Endothelial cell (in vitro differentiated cells): Measurements from ENCODE around the gene BHLHA15. TPM values are rescaled to one million over a fixed set of nuclear protein-coding genes. Genes with fewer than 3 reads are reported as not detected.

Source experiments
- DNase-seq: peaks from one replicate; pipeline ENCODE4 v3.0.0; 2021; ENCODE audit warnings: low spot score
- H3K27ac Mint-ChIP-seq: one replicate; pipeline ENCODE4 v1.8.0; 2021; ENCODE audit warnings: mixed read lengths, inconsistent platforms; ENCODE audit not compliant: unreplicated experiment
- H3K27me3 Mint-ChIP-seq: one replicate; pipeline ENCODE4 v1.8.0; 2021; ENCODE audit warnings: mild to moderate bottlenecking, moderate library complexity, mixed read lengths, inconsistent platforms; ENCODE audit not compliant: unreplicated experiment
- H3K36me3 Mint-ChIP-seq: one replicate; pipeline ENCODE4 v1.8.0; 2021; ENCODE audit warnings: mild to moderate bottlenecking, low read depth, mixed read lengths, inconsistent platforms; ENCODE audit not compliant: unreplicated experiment
- H3K4me1 Mint-ChIP-seq: one replicate; pipeline ENCODE4 v1.8.0; 2021; ENCODE audit warnings: mild to moderate bottlenecking, mixed read lengths, inconsistent platforms; ENCODE audit not compliant: unreplicated experiment
- H3K4me3 Mint-ChIP-seq: one replicate; pipeline ENCODE4 v1.8.0; 2021; ENCODE audit warnings: mild to moderate bottlenecking, mixed read lengths, inconsistent platforms; ENCODE audit not compliant: unreplicated experiment
- H3K9me3 Mint-ChIP-seq: one replicate; pipeline ENCODE4 v1.8.0; 2021; ENCODE audit warnings: mixed read lengths, inconsistent platforms; ENCODE audit not compliant: unreplicated experiment
- total RNA-seq: library from RNA; stranded (reverse); fragmentation: NEBNext Ultra II Directional; extraction: Animal tissue kit (Norgen Biotek cat#: 25700); gene quantifications from one replicate; pipeline ENCODE4 v1.2.1, GENCODE V29; 2021; ENCODE audit not compliant: unreplicated experiment
- TF ChIP-seq, protein P1 (sequence below): fragments of 200-600 bp; sonication (generic); IDR thresholded peaks from one replicate; pipeline ENCODE4 v1.5.0; 2021; ENCODE audit warnings: antibody characterized with exemption; ENCODE audit not compliant: unreplicated experiment

BHLHA15 gene
- total RNA-seq, 1 donor from 2014 or later, result 1.2 TPM

DNA sequence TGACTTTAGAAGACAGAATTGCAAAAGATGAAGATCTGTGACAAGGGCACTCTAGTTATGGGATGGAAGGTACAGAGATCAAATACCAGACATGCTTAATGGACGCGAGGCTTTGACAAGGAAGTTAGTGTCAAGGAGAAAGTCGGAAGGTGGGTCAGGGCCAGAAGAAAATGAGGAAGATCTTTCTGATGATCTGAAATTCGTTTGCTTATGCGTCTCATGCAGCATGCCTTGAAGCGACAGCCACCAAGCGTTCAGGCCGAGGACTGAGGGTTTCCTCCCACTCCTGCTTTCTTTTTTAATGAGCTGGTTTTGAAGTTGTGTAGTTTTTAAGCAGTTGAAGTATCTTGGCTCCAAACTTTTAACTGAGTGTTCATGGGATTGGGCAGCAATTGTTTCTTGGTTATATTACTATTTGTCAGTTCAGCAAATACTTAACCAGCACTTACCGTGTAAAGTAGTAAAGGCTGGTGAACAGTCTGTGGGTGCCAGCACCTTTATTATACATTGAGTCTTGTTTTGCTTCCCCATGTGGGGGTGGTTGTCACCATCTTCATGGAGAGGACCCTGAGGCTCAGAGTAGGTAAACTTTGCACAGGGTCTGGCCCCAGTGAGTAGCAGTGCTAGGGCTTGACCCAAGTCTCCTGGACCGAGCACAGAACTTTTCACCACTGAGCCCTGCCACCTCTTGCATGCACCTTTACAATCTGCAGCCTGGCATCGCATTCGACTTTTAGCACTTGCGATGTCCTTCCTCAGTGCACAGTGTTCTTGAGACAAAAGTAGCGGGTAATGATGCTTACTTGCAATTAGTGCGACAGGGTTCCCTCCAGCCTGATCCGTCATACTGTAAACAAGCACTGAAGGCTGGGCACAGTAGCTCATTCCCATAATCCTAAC lies 14.3 kb upstream of the BHLHA15 start:
- H3K27ac Mint-ChIP-seq, result no peak overlapping the region

DNA sequence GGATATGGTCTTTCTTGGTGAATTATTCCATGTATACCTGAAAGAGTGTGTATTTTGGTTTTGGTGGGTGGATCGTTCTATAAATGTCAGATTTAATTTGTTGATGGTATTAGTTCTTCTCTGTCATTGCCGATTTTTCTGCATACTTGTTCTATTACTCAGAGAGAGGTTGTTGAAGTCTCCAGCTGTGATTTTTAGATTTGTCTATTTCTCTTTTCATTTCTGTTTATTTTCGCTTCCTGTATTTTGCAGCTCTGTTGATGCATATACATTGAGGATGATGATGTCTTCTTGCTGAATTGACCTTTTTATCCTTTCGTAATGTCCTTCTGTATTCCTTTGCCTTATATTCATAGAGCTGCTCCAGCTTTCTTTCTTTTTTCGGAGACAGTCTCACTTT lies 12.1 kb upstream of the BHLHA15 start:
- Mint-ChIP-seq H3K27ac (no peak overlapping the region), H3K36me3 (peaks cover 13% of the 10 kb centered on the region), H3K27me3 (peaks cover 2% of the 10 kb centered on the region), H3K9me3 (no peaks in the 10 kb centered on the region), H3K4me1 (no peaks in the 10 kb centered on the region), H3K4me3 (no peak overlapping the region)
- no peak for DNase-seq
- TF ChIP-seq, protein P1, sequence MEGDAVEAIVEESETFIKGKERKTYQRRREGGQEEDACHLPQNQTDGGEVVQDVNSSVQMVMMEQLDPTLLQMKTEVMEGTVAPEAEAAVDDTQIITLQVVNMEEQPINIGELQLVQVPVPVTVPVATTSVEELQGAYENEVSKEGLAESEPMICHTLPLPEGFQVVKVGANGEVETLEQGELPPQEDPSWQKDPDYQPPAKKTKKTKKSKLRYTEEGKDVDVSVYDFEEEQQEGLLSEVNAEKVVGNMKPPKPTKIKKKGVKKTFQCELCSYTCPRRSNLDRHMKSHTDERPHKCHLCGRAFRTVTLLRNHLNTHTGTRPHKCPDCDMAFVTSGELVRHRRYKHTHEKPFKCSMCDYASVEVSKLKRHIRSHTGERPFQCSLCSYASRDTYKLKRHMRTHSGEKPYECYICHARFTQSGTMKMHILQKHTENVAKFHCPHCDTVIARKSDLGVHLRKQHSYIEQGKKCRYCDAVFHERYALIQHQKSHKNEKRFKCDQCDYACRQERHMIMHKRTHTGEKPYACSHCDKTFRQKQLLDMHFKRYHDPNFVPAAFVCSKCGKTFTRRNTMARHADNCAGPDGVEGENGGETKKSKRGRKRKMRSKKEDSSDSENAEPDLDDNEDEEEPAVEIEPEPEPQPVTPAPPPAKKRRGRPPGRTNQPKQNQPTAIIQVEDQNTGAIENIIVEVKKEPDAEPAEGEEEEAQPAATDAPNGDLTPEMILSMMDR, result no peak

More for the DNA sequence above, 14.3 kb upstream of the BHLHA15 start:
- Mint-ChIP-seq H3K4me3 (peak overlapping the region; percentile 63), H3K27me3 (peaks cover 2% of the 10 kb centered on the region), H3K36me3 (peaks cover 24% of the 10 kb centered on the region), H3K4me1 (no peaks in the 10 kb centered on the region), H3K9me3 (no peaks in the 10 kb centered on the region)
- no peak for DNase-seq
- TF ChIP-seq, protein P1, result no peak

DNA sequence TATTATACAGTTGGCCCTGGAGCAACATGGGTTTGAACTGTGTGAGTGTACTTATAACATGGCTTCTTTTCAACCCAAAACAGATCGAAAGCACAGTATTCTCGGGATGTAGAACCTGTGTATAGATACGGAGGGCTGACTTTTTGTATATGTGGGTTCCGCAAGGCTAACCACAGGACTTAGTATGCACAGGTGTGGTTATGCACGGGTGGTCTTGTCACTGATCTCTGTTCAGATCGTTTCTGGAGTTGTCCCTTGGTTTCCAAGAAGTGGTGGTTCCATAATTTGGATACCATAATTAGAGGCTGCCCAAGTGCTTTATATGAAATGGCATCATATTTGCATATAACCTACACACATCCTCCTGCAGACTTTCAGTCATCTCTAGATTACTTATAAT lies 10.9 kb upstream of the BHLHA15 start:
- no peak for DNase-seq
- no peak overlapping the region for H3K4me3 Mint-ChIP-seq
- H3K9me3 Mint-ChIP-seq, result no peaks in the 10 kb centered on the region
- no peaks in the 10 kb centered on the region for H3K4me1 Mint-ChIP-seq
- no peak overlapping the region for H3K27ac Mint-ChIP-seq
- peaks cover 4% of the 10 kb centered on the region for H3K36me3 Mint-ChIP-seq
- peaks cover 2% of the 10 kb centered on the region for H3K27me3 Mint-ChIP-seq
- TF ChIP-seq, protein P1, result no peak

DNA sequence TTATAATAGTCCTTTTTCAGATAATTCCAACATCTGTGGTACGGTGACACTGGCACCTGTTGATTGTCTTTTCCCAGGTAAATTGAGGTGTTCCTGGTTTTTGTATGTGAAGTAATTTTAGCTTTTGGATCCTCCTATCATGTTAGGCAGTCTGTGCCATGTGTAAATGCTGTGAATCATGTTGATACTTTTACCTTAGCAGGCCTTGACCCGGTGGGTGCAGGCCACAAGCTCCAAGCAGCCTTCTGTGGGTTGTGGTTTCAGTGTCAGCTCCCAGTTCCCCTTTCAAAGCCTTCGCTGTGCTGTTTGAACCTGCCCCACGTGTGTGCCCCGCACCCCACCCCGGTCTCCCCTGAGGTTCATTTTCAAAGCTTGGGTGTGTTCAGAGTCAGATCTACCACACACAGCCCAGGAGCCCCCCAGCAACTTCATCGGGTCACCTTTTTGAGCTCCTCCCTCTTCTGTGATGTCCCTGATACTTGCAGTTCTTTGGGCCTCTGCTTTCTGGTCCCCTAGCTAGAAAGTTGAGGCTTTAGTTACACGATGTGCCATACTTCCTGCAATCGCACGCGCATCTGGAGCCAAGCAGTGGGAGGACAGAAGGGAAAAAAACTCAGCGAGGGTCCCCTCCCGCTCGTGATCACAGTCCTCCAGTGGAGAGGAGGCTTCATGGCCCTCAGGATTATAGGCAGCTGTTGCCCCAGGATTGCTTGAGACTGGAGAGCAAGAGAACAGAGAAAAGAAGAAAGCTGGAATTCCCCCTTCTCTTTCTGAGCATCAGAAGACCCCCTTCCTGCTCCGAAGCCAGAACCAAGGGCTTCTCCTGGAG lies 8.7 kb upstream of the BHLHA15 start:
- Mint-ChIP-seq H3K9me3 (no peaks in the 10 kb centered on the region), H3K4me1 (no peaks in the 10 kb centered on the region), H3K4me3 (no peak overlapping the region), H3K27ac (no peak overlapping the region), H3K36me3 (peaks cover 15% of the 10 kb centered on the region), H3K27me3 (peaks cover 7% of the 10 kb centered on the region)
- DNase-seq, result no peak
- TF ChIP-seq, protein P1, result no peak
